GM21381 (cell line): ENCODE measurements around the gene SETDB2.
A peak's percentile ranks its signal among the peaks of the same experiment; 100 is the strongest.

ENCODE experiments used
- ATAC-seq: cut with Tn5 transposase; IDR thresholded peaks from one replicate; pipeline ENCODE4 v1.9.1; 2021; ENCODE audit warnings: mild to moderate bottlenecking, moderate library complexity; ENCODE audit not compliant: unreplicated experiment

The SETDB2 gene

GRCh38 chr13:49428041-49428763 lies 15.9 kb upstream of the SETDB2 start:
- ATAC-seq: no peak

GRCh38 chr13:49429121-49429520 lies 15.0 kb upstream of the SETDB2 start:
- ATAC-seq: no peak

- no peak for ATAC-seq
Measured at GRCh38 chr13:49435992-49436391, 8.1 kb upstream of the SETDB2 start.

- ATAC-seq: no peak
Measured at GRCh38 chr13:49436890-49437289, 7.2 kb upstream of the SETDB2 start.

GRCh38 chr13:49437705-49438104 lies 6.4 kb upstream of the SETDB2 start:
- ATAC-seq: no peak

GRCh38 chr13:49439609-49440008 lies 4.5 kb upstream of the SETDB2 start:
- ATAC-seq: no peak

GRCh38 chr13:49441312-49441711 lies 2.8 kb upstream of the SETDB2 start:
- no peak for ATAC-seq

GRCh38 chr13:49441846-49442245 lies 2.2 kb upstream of the SETDB2 start:
- no peak for ATAC-seq

GRCh38 chr13:49443357-49443703 lies 744 bp upstream of the SETDB2 start:
- no peak for ATAC-seq

GRCh38 chr13:49444524-49445395 lies 686 bp downstream of the SETDB2 start:
- no peak for ATAC-seq

- no peak for ATAC-seq
Measured at GRCh38 chr13:49446473-49446872, 2.4 kb downstream of the SETDB2 start.

GRCh38 chr13:49448753-49449152 lies 4.7 kb downstream of the SETDB2 start:
- ATAC-seq: no peak

- ATAC-seq: no peak
Measured at GRCh38 chr13:49450105-49450819, 6.2 kb downstream of the SETDB2 start.

GRCh38 chr13:49452725-49453457 lies 8.8 kb downstream of the SETDB2 start:
- ATAC-seq: no peak

- no peak for ATAC-seq
Measured at GRCh38 chr13:49453465-49453864, 9.4 kb downstream of the SETDB2 start.

- peak; percentile 93 for ATAC-seq
Measured at GRCh38 chr13:49454388-49455006, 10.4 kb downstream of the SETDB2 start.

GRCh38 chr13:49455007-49455398 lies 10.9 kb downstream of the SETDB2 start:
- peak; percentile 24 for ATAC-seq

GRCh38 chr13:49456156-49456555 lies 12.1 kb downstream of the SETDB2 start:
- ATAC-seq: no peak

- ATAC-seq: no peak
Measured at GRCh38 chr13:49457221-49457620, 13.1 kb downstream of the SETDB2 start.

GRCh38 chr13:49459580-49459979 lies 15.5 kb downstream of the SETDB2 start:
- ATAC-seq: no peak

- ATAC-seq: no peak
Measured at GRCh38 chr13:49464085-49464484, 20.0 kb downstream of the SETDB2 start.
